ENCODE measurements around the gene C3orf62.

DNA sequence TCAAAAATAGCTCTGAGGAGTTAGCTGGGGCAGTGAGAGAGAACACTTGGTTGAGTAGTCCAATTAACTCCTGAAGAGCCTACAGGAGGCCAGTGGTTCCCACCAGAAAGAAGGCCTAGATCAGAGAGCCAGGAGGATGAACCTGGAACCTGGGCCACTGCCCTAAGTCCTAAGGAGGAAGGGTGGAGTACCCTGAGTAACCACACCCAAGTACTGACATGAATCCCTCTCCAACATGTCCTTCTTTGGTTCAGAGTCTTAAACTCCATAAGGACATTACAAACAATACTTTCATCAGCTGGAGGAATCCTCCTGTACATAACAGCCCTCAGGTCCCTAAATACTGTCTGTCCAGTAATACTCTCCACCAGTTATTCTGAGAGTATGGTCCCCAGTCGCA, 25.6 kb upstream of the C3orf62 start:
- TF ChIP-seq CTCF (IDR thresholded peaks at IDR 0.05) (no peak), POLR2A (IDR thresholded peaks at IDR 0.05) (no peak)

All from breast epithelium (tissue), 3 donors.